Sigmoid colon (tissue), 7 donors: ENCODE measurements around the gene ELAPOR1. TPM values are rescaled to one million over a fixed set of nuclear protein-coding genes. Genes with fewer than 3 reads are reported as not detected.

Source experiments
- DNase-seq: peaks from one replicate; pipeline ENCODE4 v3.0.0-alpha.2; 2019
- H3K27ac ChIP-seq, 4 donors: fragments of 200-600 bp; sonication (generic); one replicate each; pipeline ENCODE4 v1.5.1; 2016 to 2019; ENCODE audit warnings: mild to moderate bottlenecking in 1 of 4
- H3K27me3 ChIP-seq, 3 donors: fragments of 200-600 bp; sonication (generic); one replicate each; pipeline ENCODE4 v1.5.1; 2019; ENCODE audit warnings: mild to moderate bottlenecking in 1 of 3
- H3K36me3 ChIP-seq, 4 donors: fragments of 200-600 bp; sonication (generic); one replicate each; pipeline ENCODE4 v1.5.1; 2016 to 2019
- H3K4me1 ChIP-seq, 4 donors: fragments of 200-600 bp; sonication (generic); one replicate each; pipeline ENCODE4 v1.5.1; 2017 to 2019
- H3K4me3 ChIP-seq, 4 donors: fragments of 200-600 bp; sonication (generic); one replicate each; pipeline ENCODE4 v1.5.1; 2017 to 2019; ENCODE audit warnings: mild to moderate bottlenecking in 2 of 4, moderate library complexity in 1 of 4
- H3K9me3 ChIP-seq, 4 donors: fragments of 200-600 bp in 3 of 4; sonication (generic) in 3 of 4; one replicate each; pipeline versions ENCODE4 v1.5.1 to v1.6.1; 2013 to 2019
- EP300 ChIP-seq, 4 donors: sonication (generic); formaldehyde crosslinking; IDR thresholded peaks; one replicate each; pipeline ENCODE4 v1.6.1; 2017; ENCODE audit warnings: antibody characterized with exemption in 4 of 4
- POLR2A ChIP-seq, 2 donors: fragments of 450-650 bp; IDR thresholded peaks; one replicate each; pipeline ENCODE4 v1.6.1; 2016; ENCODE audit warnings: antibody characterized with exemption in 2 of 2, mild to moderate bottlenecking in 2 of 2, moderate library complexity in 2 of 2
- POLR2AphosphoS5 ChIP-seq, 4 donors: sonication (generic); formaldehyde crosslinking; IDR thresholded peaks; one replicate each; pipeline ENCODE4 v1.6.1; 2017; ENCODE audit warnings: antibody characterized with exemption in 4 of 4
- WGBS, 2 donors: extraction: QIAGEN DNeasy Blood & Tissue Kit; methylation state at CpG; one replicate each; pipeline ENCODE4 v1.1.7; 2013; 5-methylcytosine and 5-hydroxymethylcytosine counted together
- intact Hi-C: fragments of 100-400 bp; cut with DNase I; formaldehyde crosslinking; loops from one replicate; pipeline ENCODE4 v1.15.1; 2023
- polyA plus RNA-seq, 3 donors: library from polyadenylated mRNA; stranded (reverse); fragments of 200-250 nt; gene quantifications; one replicate each; pipeline ENCODE4 v1.2.3, GENCODE V29; 2013
- total RNA-seq, 4 donors: library from RNA; depleted of rRNA; stranded (reverse); fragments of >200 nt; gene quantifications; one replicate each; pipeline ENCODE4 v1.1.0, GENCODE V29; 2016
- TF ChIP-seq, protein P1 (sequence below), 4 experiments: fragments of 450-650 bp in 3 of 4; fragments of 200-600 bp in 1 of 4; IDR thresholded peaks; one replicate each; pipeline ENCODE4 v1.5.1; 2016 to 2019; ENCODE audit warnings: antibody characterized with exemption in 4 of 4, mild to moderate bottlenecking in 3 of 4, moderate library complexity in 2 of 4
- donor health status: healthy with polysubstance abuse.
- donor health status: Bipolar disorder and iron deficiency.
- donor health status: healthy.

The ELAPOR1 gene
- total and polyA plus RNA-seq, 7 donors = 0.33 to 20.7 (median 0.71) TPM

DNA sequence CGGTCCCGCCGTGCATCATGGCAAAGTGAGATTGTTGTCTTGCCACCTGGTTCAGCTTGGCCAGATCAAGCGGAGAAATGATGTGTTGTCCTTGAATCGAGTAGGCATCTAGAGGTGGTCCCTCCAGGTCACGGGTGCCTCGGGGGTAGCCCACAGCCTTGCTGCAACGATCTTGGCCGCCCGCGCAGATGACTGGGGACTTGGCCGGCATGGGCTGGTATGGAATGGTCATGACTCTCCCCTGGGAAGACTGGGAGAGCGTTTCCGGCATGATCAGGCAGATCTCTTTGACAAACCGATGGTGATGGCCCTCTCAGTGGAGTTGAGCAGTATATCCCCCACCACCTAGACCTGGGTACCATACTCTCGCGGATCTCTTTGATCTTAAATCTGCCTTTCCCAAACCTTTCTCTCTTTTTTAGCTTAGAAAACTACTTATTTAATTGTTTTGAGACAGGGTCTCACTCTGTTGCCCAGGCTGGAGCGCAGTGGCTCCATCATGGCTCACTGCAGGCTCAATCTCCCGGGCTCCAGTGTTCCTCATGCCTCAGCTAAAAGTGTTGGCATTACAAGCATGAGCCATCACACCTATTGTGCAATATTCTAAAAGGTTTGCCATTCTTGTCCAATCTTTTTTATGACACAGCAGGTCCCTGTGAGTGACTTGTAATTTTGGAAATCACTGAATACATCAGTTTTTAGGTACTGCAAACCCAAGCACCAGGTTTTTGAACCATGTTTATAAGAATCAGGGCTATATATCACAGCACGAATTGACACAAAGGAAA is 9.4 kb upstream of the ELAPOR1 start:
- Histone ChIP-seq H3K4me1 (peaks cover 0 to 13% (median 11%) of the 10 kb centered on the region in 4 donors), H3K27ac (no peak overlapping the region), H3K4me3 (no peak overlapping the region), H3K36me3 (no peaks in the 10 kb centered on the region), H3K27me3 (no peaks in the 10 kb centered on the region), H3K9me3 (no peaks in the 10 kb centered on the region)
- intact Hi-C loops = loop anchor here (5.0 kb wide), 1 partner anchor 62 kb away; the partner anchor contains the start of gene WDR47
- DNase-seq = no peak
- TF ChIP-seq, protein P1, sequence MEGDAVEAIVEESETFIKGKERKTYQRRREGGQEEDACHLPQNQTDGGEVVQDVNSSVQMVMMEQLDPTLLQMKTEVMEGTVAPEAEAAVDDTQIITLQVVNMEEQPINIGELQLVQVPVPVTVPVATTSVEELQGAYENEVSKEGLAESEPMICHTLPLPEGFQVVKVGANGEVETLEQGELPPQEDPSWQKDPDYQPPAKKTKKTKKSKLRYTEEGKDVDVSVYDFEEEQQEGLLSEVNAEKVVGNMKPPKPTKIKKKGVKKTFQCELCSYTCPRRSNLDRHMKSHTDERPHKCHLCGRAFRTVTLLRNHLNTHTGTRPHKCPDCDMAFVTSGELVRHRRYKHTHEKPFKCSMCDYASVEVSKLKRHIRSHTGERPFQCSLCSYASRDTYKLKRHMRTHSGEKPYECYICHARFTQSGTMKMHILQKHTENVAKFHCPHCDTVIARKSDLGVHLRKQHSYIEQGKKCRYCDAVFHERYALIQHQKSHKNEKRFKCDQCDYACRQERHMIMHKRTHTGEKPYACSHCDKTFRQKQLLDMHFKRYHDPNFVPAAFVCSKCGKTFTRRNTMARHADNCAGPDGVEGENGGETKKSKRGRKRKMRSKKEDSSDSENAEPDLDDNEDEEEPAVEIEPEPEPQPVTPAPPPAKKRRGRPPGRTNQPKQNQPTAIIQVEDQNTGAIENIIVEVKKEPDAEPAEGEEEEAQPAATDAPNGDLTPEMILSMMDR (IDR thresholded peaks at IDR 0.05) = no peak
- TF ChIP-seq POLR2A (IDR thresholded peaks at IDR 0.05) (no peak), POLR2AphosphoS5 (IDR thresholded peaks at IDR 0.05) (no peak), EP300 (IDR thresholded peaks at IDR 0.05) (no peak)
- WGBS, 2 donors = 93 to 94% methylated on average over 20 of the region's 20 CpGs

DNA sequence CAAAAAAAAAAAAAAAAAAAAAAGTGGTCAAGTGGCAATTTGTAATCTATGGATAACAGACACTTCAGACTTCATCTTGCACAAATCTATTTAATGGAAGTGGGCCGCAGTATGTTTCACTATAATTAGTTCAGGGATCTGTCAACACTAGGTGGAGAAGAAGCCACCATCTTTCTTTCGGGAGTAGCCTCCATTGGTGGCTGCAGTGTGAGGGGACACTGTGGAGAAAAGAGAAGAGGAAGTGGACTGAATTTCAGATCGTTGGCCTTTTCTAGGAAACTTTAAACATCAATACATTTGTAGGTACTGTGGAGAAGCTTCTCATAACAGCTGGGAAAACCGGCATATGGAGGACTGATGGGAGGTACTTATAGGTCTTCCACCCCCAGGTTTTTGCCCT is 8.0 kb upstream of the ELAPOR1 start:
- peaks cover 0 to 10% (median 8%) of the 10 kb centered on the region in 4 donors for H3K4me1 ChIP-seq
- no peaks in the 10 kb centered on the region for H3K9me3 ChIP-seq
- no peak overlapping the region for H3K27ac ChIP-seq
- no peaks in the 10 kb centered on the region for H3K36me3 ChIP-seq
- WGBS, 2 donors = 80 to 83% methylated on average over 4 of the region's 4 CpGs
- intact Hi-C loops = no loop called here
- no peak overlapping the region for H3K4me3 ChIP-seq
- no peak for DNase-seq
- TF ChIP-seq POLR2AphosphoS5 (IDR thresholded peaks at IDR 0.05) (no peak), EP300 (IDR thresholded peaks at IDR 0.05) (no peak), POLR2A (IDR thresholded peaks at IDR 0.05) (no peak)
- TF ChIP-seq, protein P1 (IDR thresholded peaks at IDR 0.05) = no peak
- H3K27me3 ChIP-seq = no peaks in the 10 kb centered on the region

DNA sequence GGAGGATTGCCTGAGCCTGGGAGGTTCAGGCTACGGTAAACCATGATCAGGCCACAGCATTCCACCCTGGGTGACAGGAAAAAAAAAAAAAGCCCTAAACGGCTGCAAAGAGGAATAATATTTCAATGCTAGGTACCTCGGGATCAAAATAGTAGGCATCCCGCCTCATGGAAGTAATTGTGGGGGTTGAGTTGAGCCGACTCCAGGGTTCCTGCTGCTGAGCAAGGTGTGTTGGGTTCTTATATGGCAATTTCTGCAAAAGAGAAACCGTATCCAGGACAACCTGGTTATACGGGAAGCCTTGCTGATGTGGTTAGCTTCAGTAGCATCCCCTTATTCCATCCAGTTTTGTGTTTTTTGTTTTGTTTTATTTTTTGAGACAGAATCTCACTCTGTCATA is 6.1 kb upstream of the ELAPOR1 start:
- Histone ChIP-seq H3K9me3 (no peaks in the 10 kb centered on the region), H3K27me3 (no peaks in the 10 kb centered on the region), H3K27ac (no peak overlapping the region), H3K4me3 (no peak overlapping the region), H3K36me3 (no peaks in the 10 kb centered on the region), H3K4me1 (peaks cover 0 to 8% (median 8%) of the 10 kb centered on the region in 4 donors)
- intact Hi-C loops = no loop called here
- TF ChIP-seq POLR2A (IDR thresholded peaks at IDR 0.05) = no peak
- TF ChIP-seq, protein P1 (IDR thresholded peaks at IDR 0.05) = no peak
- TF ChIP-seq EP300 (IDR thresholded peaks at IDR 0.05) = no peak
- no peak for DNase-seq
- 91% methylated on average over 7 of the region's 7 CpGs for WGBS, 2 donors

DNA sequence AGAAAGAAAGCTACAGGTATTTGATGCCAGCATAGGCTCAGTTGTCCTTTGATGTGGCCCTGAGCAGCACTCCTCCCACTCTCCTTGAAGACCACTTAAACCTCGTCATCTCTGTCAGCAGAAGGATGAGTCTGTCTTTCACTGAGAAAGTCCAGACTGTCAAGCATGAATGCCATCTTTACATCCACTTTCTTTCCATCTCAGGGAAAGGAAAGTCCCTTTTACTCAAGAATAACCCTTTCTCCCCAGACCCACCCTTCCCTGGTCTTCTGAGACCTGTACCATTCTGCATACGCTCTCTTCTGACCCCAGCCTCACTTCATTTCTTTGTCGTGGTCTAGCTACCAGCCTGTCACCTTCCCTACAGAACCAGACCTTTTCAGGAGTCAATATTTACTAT is 4.0 kb upstream of the ELAPOR1 start:
- Histone ChIP-seq H3K9me3 (no peaks in the 10 kb centered on the region), H3K27me3 (peaks cover 0 to 16% (median 14%) of the 10 kb centered on the region in 3 donors), H3K4me3 (no peak overlapping the region), H3K36me3 (no peaks in the 10 kb centered on the region), H3K4me1 (peaks cover 0 to 24% (median 24%) of the 10 kb centered on the region in 4 donors), H3K27ac (no peak overlapping the region)
- DNase-seq = no peak
- 65 to 69% methylated on average over 3 of the region's 3 CpGs for WGBS, 2 donors
- intact Hi-C loops = loop anchor here (5.0 kb wide), 1 partner anchor 33 kb away; the partner anchor contains the start of gene TAF13
- TF ChIP-seq POLR2AphosphoS5 (IDR thresholded peaks at IDR 0.05) (no peak), EP300 (IDR thresholded peaks at IDR 0.05) (no peak), POLR2A (IDR thresholded peaks at IDR 0.05) (no peak)
- TF ChIP-seq, protein P1 (IDR thresholded peaks at IDR 0.05) = no peak
